Subcutaneous adipose tissue (tissue), 4 donors: ENCODE measurements around the gene TEX29. TPM values are rescaled to one million over a fixed set of nuclear protein-coding genes. Genes with fewer than 3 reads are reported as not detected.

Experiments
- total RNA-seq, 4 donors: library from RNA; depleted of rRNA; stranded (reverse); fragments of >200 nt; gene quantifications; one replicate each; pipeline ENCODE4 v1.1.0, GENCODE V29; 2016
- TF ChIP-seq, protein P1 (sequence below): fragments of 450-650 bp; IDR thresholded peaks from one replicate; pipeline ENCODE4 v1.5.1; 2016; ENCODE audit warnings: low read depth, mild to moderate bottlenecking, control low read depth, antibody characterized with exemption, moderate library complexity

TEX29 gene
- not detected for total RNA-seq

- TF ChIP-seq, protein P1, sequence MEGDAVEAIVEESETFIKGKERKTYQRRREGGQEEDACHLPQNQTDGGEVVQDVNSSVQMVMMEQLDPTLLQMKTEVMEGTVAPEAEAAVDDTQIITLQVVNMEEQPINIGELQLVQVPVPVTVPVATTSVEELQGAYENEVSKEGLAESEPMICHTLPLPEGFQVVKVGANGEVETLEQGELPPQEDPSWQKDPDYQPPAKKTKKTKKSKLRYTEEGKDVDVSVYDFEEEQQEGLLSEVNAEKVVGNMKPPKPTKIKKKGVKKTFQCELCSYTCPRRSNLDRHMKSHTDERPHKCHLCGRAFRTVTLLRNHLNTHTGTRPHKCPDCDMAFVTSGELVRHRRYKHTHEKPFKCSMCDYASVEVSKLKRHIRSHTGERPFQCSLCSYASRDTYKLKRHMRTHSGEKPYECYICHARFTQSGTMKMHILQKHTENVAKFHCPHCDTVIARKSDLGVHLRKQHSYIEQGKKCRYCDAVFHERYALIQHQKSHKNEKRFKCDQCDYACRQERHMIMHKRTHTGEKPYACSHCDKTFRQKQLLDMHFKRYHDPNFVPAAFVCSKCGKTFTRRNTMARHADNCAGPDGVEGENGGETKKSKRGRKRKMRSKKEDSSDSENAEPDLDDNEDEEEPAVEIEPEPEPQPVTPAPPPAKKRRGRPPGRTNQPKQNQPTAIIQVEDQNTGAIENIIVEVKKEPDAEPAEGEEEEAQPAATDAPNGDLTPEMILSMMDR, result no peak
Measured at GRCh38 chr13:111319998-111320911, at the start of gene TEX29. Gene TEX29 (plus strand): TSS chr13:111320642. CDS start chr13:111320891, 249 bp downstream.

GRCh38 chr13:111270765-111271698, 49.4 kb upstream of the TEX29 start:
- TF ChIP-seq, protein P1, result no peak

GRCh38 chr13:111272117-111272516, 48.3 kb upstream of the TEX29 start:
- TF ChIP-seq, protein P1, result no peak

GRCh38 chr13:111275382-111275781, 45.1 kb upstream of the TEX29 start:
- TF ChIP-seq, protein P1, result no peak

DNA sequence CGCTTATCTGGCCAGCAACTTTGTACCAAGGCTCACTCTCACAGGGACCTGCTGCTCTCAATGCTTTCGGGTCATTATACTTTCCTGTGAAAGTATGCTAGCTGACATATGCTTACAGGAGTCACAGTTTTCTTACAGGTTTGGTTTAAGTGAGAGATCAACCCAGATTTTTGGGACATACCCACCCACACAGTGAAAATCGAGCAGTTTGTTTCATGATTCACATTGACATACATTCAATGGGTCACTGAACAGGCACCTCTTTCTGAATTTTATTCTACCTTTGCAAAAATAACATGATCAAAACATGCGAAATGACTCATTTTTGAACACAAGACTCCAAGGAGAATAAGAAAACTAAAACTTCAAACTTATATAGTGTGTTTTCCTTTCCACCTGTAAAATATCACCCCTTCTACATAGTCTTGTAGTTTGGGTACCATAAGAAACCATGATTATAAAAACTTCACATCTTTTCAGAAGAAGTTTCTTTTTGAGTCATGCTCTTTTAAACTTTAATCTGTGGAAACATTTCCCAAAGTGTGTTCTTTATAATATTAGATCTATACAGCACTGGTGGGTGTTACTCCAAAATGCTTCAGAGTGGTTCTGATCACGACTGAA, 44.3 kb upstream of the TEX29 start:
- TF ChIP-seq, protein P1, result no peak

GRCh38 chr13:111278258-111278657, 42.2 kb upstream of the TEX29 start:
- TF ChIP-seq, protein P1, result no peak
